Breast epithelium (tissue), 3 donors: Measurements from ENCODE around the gene KANK3.

ENCODE experiments used
- POLR2A ChIP-seq: fragments of 450-650 bp; IDR thresholded peaks from one replicate; pipeline ENCODE4 v1.6.1; 2016; ENCODE audit warnings: antibody characterized with exemption, mild to moderate bottlenecking, moderate library complexity
- TF ChIP-seq, protein P1 (sequence below), 3 donors: fragments of 450-650 bp; IDR thresholded peaks; one replicate each; pipeline ENCODE4 v1.5.1; 2016 to 2017; ENCODE audit warnings: antibody characterized with exemption in 3 of 3, mild to moderate bottlenecking in 3 of 3, moderate library complexity in 3 of 3

GRCh38 chr19:8302357-8302691 is 40.7 kb downstream of the KANK3 start:
- TF ChIP-seq, protein P1, sequence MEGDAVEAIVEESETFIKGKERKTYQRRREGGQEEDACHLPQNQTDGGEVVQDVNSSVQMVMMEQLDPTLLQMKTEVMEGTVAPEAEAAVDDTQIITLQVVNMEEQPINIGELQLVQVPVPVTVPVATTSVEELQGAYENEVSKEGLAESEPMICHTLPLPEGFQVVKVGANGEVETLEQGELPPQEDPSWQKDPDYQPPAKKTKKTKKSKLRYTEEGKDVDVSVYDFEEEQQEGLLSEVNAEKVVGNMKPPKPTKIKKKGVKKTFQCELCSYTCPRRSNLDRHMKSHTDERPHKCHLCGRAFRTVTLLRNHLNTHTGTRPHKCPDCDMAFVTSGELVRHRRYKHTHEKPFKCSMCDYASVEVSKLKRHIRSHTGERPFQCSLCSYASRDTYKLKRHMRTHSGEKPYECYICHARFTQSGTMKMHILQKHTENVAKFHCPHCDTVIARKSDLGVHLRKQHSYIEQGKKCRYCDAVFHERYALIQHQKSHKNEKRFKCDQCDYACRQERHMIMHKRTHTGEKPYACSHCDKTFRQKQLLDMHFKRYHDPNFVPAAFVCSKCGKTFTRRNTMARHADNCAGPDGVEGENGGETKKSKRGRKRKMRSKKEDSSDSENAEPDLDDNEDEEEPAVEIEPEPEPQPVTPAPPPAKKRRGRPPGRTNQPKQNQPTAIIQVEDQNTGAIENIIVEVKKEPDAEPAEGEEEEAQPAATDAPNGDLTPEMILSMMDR (IDR thresholded peaks at IDR 0.05), result no peak
- TF ChIP-seq POLR2A, result no peak
